ENCODE data around the gene PCDHB10.

PCDHB10 gene

GRCh38 chr5:141236516-141237313 is 44.6 kb downstream of the PCDHB10 start:
- Histone ChIP-seq H3K4me2 (ENCODE audit: low read depth, low read length, poor library complexity, severe bottlenecking) (no peak overlapping the region), H4K20me1 (ENCODE audit: low read depth, low read length) (no peaks in the 10 kb centered on the region), H2AFZ (ENCODE audit: low read depth, low read length, severe bottlenecking) (no peak overlapping the region), H3K9me3 (ENCODE audit: insufficient read depth, low read length) (no peaks in the 10 kb centered on the region), H3K36me3 (ENCODE audit: low read length) (no peaks in the 10 kb centered on the region), H3K4me3 (ENCODE audit: insufficient read depth, low read length, poor library complexity, severe bottlenecking) (no peak overlapping the region), H3F3A (ENCODE audit: insufficient read depth) (no peaks in the 10 kb centered on the region), H3K79me2 (ENCODE audit: insufficient read depth, low read length) (no peaks in the 10 kb centered on the region), H3K27me3 (ENCODE audit: low read length) (no peaks in the 10 kb centered on the region), H3K9ac (ENCODE audit: low read length) (no peak overlapping the region), H3K9me2 (replicated peaks; ENCODE audit: insufficient read depth, low read length) (no peaks in the 10 kb centered on the region), H3K27ac (ENCODE audit: low read depth, low read length) (no peak overlapping the region)
- TF ChIP-seq EZH2phosphoT487 (conservative IDR thresholded peaks at IDR 0.05; ENCODE audit: low read length): no peak
- TF ChIP-seq CTCF (IDR thresholded peaks at IDR 0.05; ENCODE audit: insufficient read depth, low read length, poor library complexity, severe bottlenecking): no peak

GRCh38 chr5:141241496-141241895 is 49.3 kb downstream of the PCDHB10 start:
- Histone ChIP-seq H4K20me1 (ENCODE audit: low read depth, low read length) (no peaks in the 10 kb centered on the region), H3F3A (ENCODE audit: insufficient read depth) (no peaks in the 10 kb centered on the region), H3K4me3 (ENCODE audit: insufficient read depth, low read length, poor library complexity, severe bottlenecking) (no peak overlapping the region), H3K27me3 (ENCODE audit: low read length) (no peaks in the 10 kb centered on the region), H3K9me2 (replicated peaks; ENCODE audit: insufficient read depth, low read length) (no peaks in the 10 kb centered on the region), H3K9ac (ENCODE audit: low read length) (no peak overlapping the region), H2AFZ (ENCODE audit: low read depth, low read length, severe bottlenecking) (no peak overlapping the region), H3K9me3 (ENCODE audit: insufficient read depth, low read length) (peaks cover 13% of the 10 kb centered on the region; the same call in 1 of the 2 replicates), H3K36me3 (ENCODE audit: low read length) (no peaks in the 10 kb centered on the region), H3K27ac (ENCODE audit: low read depth, low read length) (no peak overlapping the region), H3K4me2 (ENCODE audit: low read depth, low read length, poor library complexity, severe bottlenecking) (no peak overlapping the region), H3K79me2 (ENCODE audit: insufficient read depth, low read length) (no peaks in the 10 kb centered on the region)
- TF ChIP-seq CTCF (IDR thresholded peaks at IDR 0.05; ENCODE audit: insufficient read depth, low read length, poor library complexity, severe bottlenecking): no peak
- TF ChIP-seq EZH2phosphoT487 (conservative IDR thresholded peaks at IDR 0.05; ENCODE audit: low read length): no peak

Data from SU-DHL-6 (cell line).